ENCODE measurements around the gene EIF2B2. TPM values are rescaled to one million over a fixed set of nuclear protein-coding genes. Genes with fewer than 3 reads are reported as not detected.
A peak's percentile ranks its signal among the peaks of the same experiment; 100 is the strongest.

The EIF2B2 gene
- total and polyA plus RNA-seq, 7 donors = 44.5 to 91.9 (median 64.4) TPM

- no peak overlapping the region for H3K4me3 ChIP-seq
- intact Hi-C loops (cut with DNase I) = no loop called here
- no peak for TF ChIP-seq CTCF (IDR thresholded peaks at IDR 0.05)
- H3K27ac ChIP-seq = peak overlapping the region; percentile 55
- 58 to 67% (median 61%) methylated on average over 15 of the region's 15 CpGs for WGBS, 3 donors
- DNase-seq (peak; percentile 73 to 84), ATAC-seq (peak; percentile 45 to 71 (median 54))
- H3K9me3 ChIP-seq = no peaks in the 10 kb centered on the region
- H3K4me1 ChIP-seq = peaks cover 25% of the 10 kb centered on the region
- no peaks in the 10 kb centered on the region for H3K36me3 ChIP-seq (ENCODE audit: insufficient read depth in 1 of 2, low read depth in 1 of 2)
- H3K27me3 ChIP-seq (ENCODE audit: insufficient read depth in 3 of 3, low read length in 2 of 3) = no peaks in the 10 kb centered on the region
These were observed 29.6 kb upstream of the EIF2B2 start for GRCh38 chr14:74973003-74973653.

DNA sequence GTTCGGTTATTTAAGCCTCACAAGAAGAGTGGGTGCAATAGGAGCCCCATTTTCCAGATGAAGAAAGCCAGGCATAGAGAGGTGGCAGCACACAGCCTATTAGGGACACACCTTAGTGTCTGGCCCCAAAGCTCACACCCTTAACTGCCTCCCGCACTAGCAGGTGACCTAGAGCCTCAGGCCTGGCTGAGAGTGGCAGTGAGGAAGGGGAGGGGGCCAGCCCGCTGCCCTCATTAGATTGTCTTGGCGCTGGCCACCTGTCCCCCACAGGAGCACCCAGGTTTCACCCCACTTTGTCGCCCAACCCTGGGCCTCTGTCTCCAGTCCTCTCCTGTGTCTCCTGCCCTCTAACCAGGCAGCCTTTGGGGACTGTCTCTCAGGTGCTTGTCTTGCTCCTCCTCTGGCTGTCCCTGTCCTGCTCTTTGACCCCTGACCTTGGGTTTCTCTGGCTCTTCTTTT is 28.8 kb upstream of the EIF2B2 start:
- Histone ChIP-seq H3K36me3 (ENCODE audit: insufficient read depth in 1 of 2, low read depth in 1 of 2) (no peaks in the 10 kb centered on the region), H3K27me3 (ENCODE audit: insufficient read depth in 3 of 3, low read length in 2 of 3) (no peaks in the 10 kb centered on the region), H3K4me1 (peaks cover 33% of the 10 kb centered on the region), H3K27ac (peak overlapping the region; percentile 55), H3K4me3 (no peak overlapping the region), H3K9me3 (no peaks in the 10 kb centered on the region)
- ATAC-seq = no peak
- intact Hi-C loops (cut with DNase I) = no loop called here
- no peak for DNase-seq
- WGBS, 3 donors = 88 to 92% (median 90%) methylated on average over 5 of the region's 5 CpGs
- no peak for TF ChIP-seq CTCF (IDR thresholded peaks at IDR 0.05)

- Histone ChIP-seq H3K36me3 (ENCODE audit: insufficient read depth in 1 of 2, low read depth in 1 of 2) (no peaks in the 10 kb centered on the region), H3K4me3 (no peak overlapping the region), H3K27me3 (ENCODE audit: insufficient read depth in 3 of 3, low read length in 2 of 3) (no peaks in the 10 kb centered on the region), H3K9me3 (no peaks in the 10 kb centered on the region), H3K4me1 (peaks cover 38% of the 10 kb centered on the region), H3K27ac (peak overlapping the region; percentile 55)
- 56 to 65% (median 65%) methylated on average over 15 of the region's 15 CpGs for WGBS, 3 donors
- intact Hi-C loops (cut with DNase I) = no loop called here
- DNase-seq = peak in 1 of 2 donors; percentile 88
- ATAC-seq = peak in 3 of 4 donors; percentile 24 to 39 (median 30)
- no peak for TF ChIP-seq CTCF (IDR thresholded peaks at IDR 0.05)
These were observed 28.2 kb upstream of the EIF2B2 start for GRCh38 chr14:74974364-74975058.

- no peaks in the 10 kb centered on the region for H3K9me3 ChIP-seq
- intact Hi-C loops (cut with DNase I) = no loop called here
- no peak overlapping the region for H3K4me3 ChIP-seq
- WGBS, 3 donors = 32 to 44% (median 33%) methylated on average over 12 of the region's 12 CpGs
- ATAC-seq = peak; percentile 11 to 53 (median 36)
- no peak for TF ChIP-seq CTCF (IDR thresholded peaks at IDR 0.05)
- H3K27ac ChIP-seq = peak overlapping the region; percentile 55
- peaks cover 45% of the 10 kb centered on the region for H3K4me1 ChIP-seq
- DNase-seq = peak; percentile 89 to 95
- no peaks in the 10 kb centered on the region for H3K36me3 ChIP-seq (ENCODE audit: insufficient read depth in 1 of 2, low read depth in 1 of 2)
- no peaks in the 10 kb centered on the region for H3K27me3 ChIP-seq (ENCODE audit: insufficient read depth in 3 of 3, low read length in 2 of 3)
These were observed 27.5 kb upstream of the EIF2B2 start for GRCh38 chr14:74975059-74975810.

Measured in psoas muscle (tissue), 8 donors.